Fibroblast of villous mesenchyme (primary cell): Measurements from ENCODE around the gene NOC4L. TPM values are rescaled to one million over a fixed set of nuclear protein-coding genes. Genes with fewer than 3 reads are reported as not detected.

ENCODE experiments used
- DNase-seq: peaks from one replicate; pipeline ENCODE4 v3.0.0-alpha.2; 2010; ENCODE audit warnings: low read depth
- H3K4me3 ChIP-seq: 2 replicates; pipeline ENCODE4 v1.5.1; 2011; ENCODE audit warnings: low read depth, mild to moderate bottlenecking, low read length
- CTCF ChIP-seq: IDR thresholded peaks from 2 replicates; pipeline ENCODE4 v1.5.1; 2012; ENCODE audit warnings: low read depth, mild to moderate bottlenecking, low read length; ENCODE audit not compliant: insufficient read depth
- total RNA-seq: library from RNA; depleted of rRNA; stranded (reverse); fragments of >200 nt; gene quantifications from 2 replicates; pipeline ENCODE4 v1.2.3, GENCODE V29; 2012

NOC4L gene
- total RNA-seq, 1 donor: 12.1 TPM

- H3K4me3 ChIP-seq: no peak overlapping the region
- DNase-seq: no peak
- TF ChIP-seq CTCF: no peak
These were observed 30.0 kb downstream of the NOC4L start for GRCh38 chr12:132174015-132174838.

DNA sequence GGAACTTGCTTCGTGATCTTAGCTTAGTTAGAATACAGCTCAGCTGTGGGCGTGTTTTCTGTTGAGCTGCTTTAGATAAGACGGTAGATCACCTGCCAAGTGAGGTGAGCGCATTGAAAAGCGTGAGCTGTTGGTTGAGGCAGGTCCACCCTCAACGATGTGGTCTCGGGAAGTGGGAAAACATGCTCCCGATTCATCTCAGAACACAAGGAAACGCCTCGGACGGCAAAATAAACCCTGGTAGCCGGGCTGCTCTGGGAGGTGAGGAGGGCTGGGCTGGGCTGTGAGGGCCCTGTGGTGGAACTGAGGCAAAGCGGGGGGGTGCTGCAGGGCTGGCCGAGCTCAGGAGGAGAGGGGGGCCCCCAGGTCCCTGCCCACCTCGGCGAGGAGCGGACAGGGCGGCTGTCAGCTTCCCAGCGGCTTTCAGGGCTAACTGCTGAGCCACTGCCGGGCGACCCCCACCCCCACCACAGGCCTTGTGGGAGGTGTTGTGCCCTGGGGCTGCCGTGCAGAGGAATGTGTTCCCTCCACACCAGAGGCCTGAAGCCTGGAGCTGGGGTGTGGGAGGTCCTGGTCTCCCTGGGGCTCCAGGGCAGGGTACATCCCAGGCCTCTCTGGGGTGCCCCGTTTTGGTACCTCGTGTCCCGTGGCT is 30.7 kb downstream of the NOC4L start:
- H3K4me3 ChIP-seq: no peak overlapping the region
- TF ChIP-seq CTCF: no peak
- DNase-seq: no peak

DNA sequence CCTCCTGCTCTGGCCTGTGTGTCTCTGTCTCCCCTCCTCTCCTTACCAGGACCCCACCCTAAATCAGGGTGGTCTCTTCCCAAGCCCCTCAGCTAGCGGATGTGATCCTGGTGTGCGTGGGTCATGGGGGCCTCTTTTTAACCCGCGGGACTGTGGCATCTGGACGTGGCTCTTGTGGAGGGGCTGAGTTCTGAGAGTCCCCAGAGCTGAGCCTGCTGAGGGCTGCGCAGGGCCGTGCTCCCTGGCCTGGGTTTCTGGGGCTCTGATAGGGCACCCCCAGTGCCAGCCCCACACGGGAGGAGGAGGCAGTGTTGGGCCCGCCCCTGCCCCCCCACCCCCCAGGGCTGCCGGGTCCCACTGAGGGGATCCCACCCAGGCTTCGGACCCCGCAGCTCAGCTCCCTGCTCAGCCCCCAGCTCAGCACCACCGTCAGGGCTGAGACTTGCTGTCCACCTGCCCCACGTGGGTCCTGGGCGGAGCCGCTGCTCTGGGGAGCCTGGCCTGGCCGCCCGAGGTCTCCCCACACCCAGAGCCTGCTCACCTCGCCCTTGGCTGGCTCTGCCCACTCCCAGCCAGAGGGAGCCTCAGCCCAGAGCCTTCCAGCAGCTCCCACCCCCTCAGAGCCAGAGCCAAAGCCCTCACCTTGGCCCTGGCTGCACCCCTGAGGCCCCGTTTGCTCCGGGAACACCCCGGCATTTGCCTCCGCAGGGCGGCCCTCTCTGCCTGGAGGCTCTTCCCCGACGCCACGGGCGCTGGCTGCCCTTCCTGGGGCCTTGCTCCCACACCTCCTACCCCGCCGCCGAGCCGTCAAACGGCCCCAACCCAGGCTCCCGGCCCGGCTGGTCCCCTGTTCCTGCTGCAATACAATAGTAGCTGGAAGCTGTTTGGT is 31.5 kb downstream of the NOC4L start:
- no peak overlapping the region for H3K4me3 ChIP-seq
- TF ChIP-seq CTCF: no peak
- DNase-seq: no peak

GRCh38 chr12:132176385-132176919 is 32.2 kb downstream of the NOC4L start:
- no peak for DNase-seq
- no peak overlapping the region for H3K4me3 ChIP-seq
- TF ChIP-seq CTCF: no peak

DNA sequence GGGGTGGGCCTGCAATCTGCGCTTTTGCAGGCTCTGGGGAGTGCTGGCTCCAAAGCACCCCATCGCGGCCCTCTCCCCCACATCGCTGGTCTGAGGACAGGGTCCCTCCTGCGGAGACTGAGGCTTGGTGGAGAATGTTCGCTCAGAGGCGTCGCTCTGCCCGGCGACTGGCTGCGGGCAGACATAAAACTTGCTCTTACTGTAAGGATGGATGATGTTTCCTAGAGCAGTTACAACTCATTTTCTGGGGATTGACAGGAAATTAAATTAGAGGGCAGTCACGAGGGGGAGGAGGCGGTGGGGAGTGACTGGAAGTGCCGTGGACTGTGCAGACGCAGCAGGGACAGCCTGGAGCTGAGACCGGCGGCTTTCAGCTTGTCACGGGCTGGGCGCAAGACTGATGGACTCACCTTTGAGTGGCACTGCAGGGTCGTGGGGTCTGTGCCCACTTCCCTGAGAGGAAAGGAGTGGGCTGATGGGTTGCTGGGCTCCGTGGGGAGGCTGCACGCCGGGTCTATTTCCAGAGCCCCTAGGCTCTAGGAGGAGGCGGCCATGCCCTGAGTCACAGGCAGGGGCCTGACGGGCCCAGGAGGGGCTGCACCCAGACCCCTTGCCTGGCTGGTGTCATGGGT is 32.8 kb downstream of the NOC4L start:
- TF ChIP-seq CTCF: no peak
- no peak for DNase-seq
- no peak overlapping the region for H3K4me3 ChIP-seq

- no peak for DNase-seq
- no peak overlapping the region for H3K4me3 ChIP-seq
- no peak for TF ChIP-seq CTCF
These were observed 34.1 kb downstream of the NOC4L start for GRCh38 chr12:132178316-132178715.
